ENCODE measurements around the gene SNX27. TPM values are rescaled to one million over a fixed set of nuclear protein-coding genes. Genes with fewer than 3 reads are reported as not detected.

Gene SNX27
- total RNA-seq, 3 donors from 2014 or later (not counting 1 experiment from before 2014, with no cell fraction given): 17.8 to 25.0 (median 23.7) TPM

- H3K36me3 ChIP-seq (ENCODE audit: control insufficient read depth, insufficient read depth, low read length): no peaks in the 10 kb centered on the region
- TF ChIP-seq CTCF (IDR thresholded peaks at IDR 0.05): no peak
- WGBS (ENCODE audit: insufficient coverage): 87% methylated on average over 6 of the region's 6 CpGs
- no peak overlapping the region for H3K4me3 Mint-ChIP-seq
- DNase-seq (no peak), ATAC-seq (no peak)
- no peaks in the 10 kb centered on the region for H3K27me3 ChIP-seq (ENCODE audit: control insufficient read depth, insufficient read depth, low read length)
- intact Hi-C loops (cut with micrococcal nuclease): no loop called here
- no peaks in the 10 kb centered on the region for H3K4me1 Mint-ChIP-seq
- no peaks in the 10 kb centered on the region for H3K36me3 Mint-ChIP-seq
- no peak overlapping the region for H3K27ac ChIP-seq (ENCODE audit: low read length)
- no peaks in the 10 kb centered on the region for H3K27me3 Mint-ChIP-seq (ENCODE audit: low read depth in 2 of 2)
- no peaks in the 10 kb centered on the region for H3K4me1 ChIP-seq (ENCODE audit: control insufficient read depth, insufficient read depth, low read length)
- no peak overlapping the region for H3K4me3 ChIP-seq (ENCODE audit: low read length)
- H3K9me3 ChIP-seq (ENCODE audit: control insufficient read depth, insufficient read depth, low read length): no peaks in the 10 kb centered on the region
- no peaks in the 10 kb centered on the region for H3K9me3 Mint-ChIP-seq
- no peak overlapping the region for H3K27ac Mint-ChIP-seq
Measured at GRCh38 chr1:151584278-151584677, 27.6 kb upstream of the SNX27 start.

- Histone ChIP-seq H3K27me3 (ENCODE audit: control insufficient read depth, insufficient read depth, low read length) (no peaks in the 10 kb centered on the region), H3K4me3 (ENCODE audit: low read length) (no peak overlapping the region), H3K27ac (ENCODE audit: low read length) (no peak overlapping the region), H3K4me1 (ENCODE audit: control insufficient read depth, insufficient read depth, low read length) (no peaks in the 10 kb centered on the region), H3K36me3 (ENCODE audit: control insufficient read depth, insufficient read depth, low read length) (no peaks in the 10 kb centered on the region), H3K9me3 (ENCODE audit: control insufficient read depth, insufficient read depth, low read length) (no peaks in the 10 kb centered on the region)
- no peaks in the 10 kb centered on the region for H3K4me1 Mint-ChIP-seq
- no peak overlapping the region for H3K4me3 Mint-ChIP-seq
- H3K27me3 Mint-ChIP-seq (ENCODE audit: low read depth in 2 of 2): peaks cover 2 to 3% of the 10 kb centered on the region in 2 donors
- DNase-seq: no peak
- no peaks in the 10 kb centered on the region for H3K36me3 Mint-ChIP-seq
- intact Hi-C loops (cut with micrococcal nuclease): no loop called here
- TF ChIP-seq CTCF (IDR thresholded peaks at IDR 0.05): no peak
- WGBS (ENCODE audit: insufficient coverage): 93% methylated on average over 7 of the region's 7 CpGs
- no peak for ATAC-seq
- H3K27ac Mint-ChIP-seq: no peak overlapping the region
- H3K9me3 Mint-ChIP-seq: no peaks in the 10 kb centered on the region
Measured at GRCh38 chr1:151584780-151585179, 27.1 kb upstream of the SNX27 start.

- Mint-ChIP-seq H3K27ac (no peak overlapping the region), H3K9me3 (no peaks in the 10 kb centered on the region), H3K36me3 (no peaks in the 10 kb centered on the region), H3K4me3 (no peak overlapping the region), H3K27me3 (ENCODE audit: low read depth in 2 of 2) (peaks cover 6 to 7% of the 10 kb centered on the region in 2 donors), H3K4me1 (no peaks in the 10 kb centered on the region)
- ATAC-seq (no peak), DNase-seq (no peak)
- no peaks in the 10 kb centered on the region for H3K4me1 ChIP-seq (ENCODE audit: control insufficient read depth, insufficient read depth, low read length)
- H3K4me3 ChIP-seq (ENCODE audit: low read length): no peak overlapping the region
- no peak overlapping the region for H3K27ac ChIP-seq (ENCODE audit: low read length)
- H3K36me3 ChIP-seq (ENCODE audit: control insufficient read depth, insufficient read depth, low read length): no peaks in the 10 kb centered on the region
- H3K27me3 ChIP-seq (ENCODE audit: control insufficient read depth, insufficient read depth, low read length): no peaks in the 10 kb centered on the region
- no peak for TF ChIP-seq CTCF (IDR thresholded peaks at IDR 0.05)
- intact Hi-C loops (cut with micrococcal nuclease): no loop called here
- WGBS (ENCODE audit: insufficient coverage): 63% methylated on average over 1 of the region's 1 CpG
- no peaks in the 10 kb centered on the region for H3K9me3 ChIP-seq (ENCODE audit: control insufficient read depth, insufficient read depth, low read length)
Measured at GRCh38 chr1:151585622-151586021, 26.2 kb upstream of the SNX27 start.

GRCh38 chr1:151590961-151591360 lies 20.9 kb upstream of the SNX27 start:
- no peak for ATAC-seq
- Mint-ChIP-seq H3K27me3 (ENCODE audit: low read depth in 2 of 2) (peaks cover 11 to 15% of the 10 kb centered on the region in 2 donors), H3K4me1 (peaks cover 7 to 8% of the 10 kb centered on the region in 2 donors)

More at GRCh38 chr1:151590961-151591360, 20.9 kb upstream of the SNX27 start:
- Histone ChIP-seq H3K4me3 (ENCODE audit: low read length) (no peak overlapping the region), H3K4me1 (ENCODE audit: control insufficient read depth, insufficient read depth, low read length) (peaks cover 4% of the 10 kb centered on the region), H3K36me3 (ENCODE audit: control insufficient read depth, insufficient read depth, low read length) (no peaks in the 10 kb centered on the region), H3K9me3 (ENCODE audit: control insufficient read depth, insufficient read depth, low read length) (no peaks in the 10 kb centered on the region), H3K27me3 (ENCODE audit: control insufficient read depth, insufficient read depth, low read length) (no peaks in the 10 kb centered on the region), H3K27ac (ENCODE audit: low read length) (no peak overlapping the region)
- intact Hi-C loops (cut with micrococcal nuclease): loop anchor here (10.0 kb wide), 1 partner anchor 146 kb away; no protein-coding TSS in a partner anchor
- WGBS (ENCODE audit: insufficient coverage): 85% methylated on average over 3 of the region's 3 CpGs
- no peaks in the 10 kb centered on the region for H3K36me3 Mint-ChIP-seq
- H3K9me3 Mint-ChIP-seq: no peaks in the 10 kb centered on the region
- no peak for TF ChIP-seq CTCF (IDR thresholded peaks at IDR 0.05)
- H3K4me3 Mint-ChIP-seq: no peak overlapping the region
- H3K27ac Mint-ChIP-seq: no peak overlapping the region
- DNase-seq: no peak

Data from natural killer cell (primary cell).